Body of pancreas (tissue), 4 donors: Measurements from ENCODE around the gene AK4.

Source experiments
- POLR2A ChIP-seq, 3 donors: fragments of 450-650 bp; IDR thresholded peaks; one replicate each; pipeline ENCODE4 v1.6.1; 2016; ENCODE audit warnings: antibody characterized with exemption in 3 of 3, mild to moderate bottlenecking in 2 of 3
- TF ChIP-seq, protein P1 (sequence below), 7 experiments: fragments of 450-650 bp in 4 of 7; fragments of 200-600 bp in 3 of 7; sonication (generic) in 3 of 7; IDR thresholded peaks; one replicate each; pipeline ENCODE4 v1.5.1; 2016 to 2019; ENCODE audit warnings: antibody characterized with exemption in 7 of 7

DNA sequence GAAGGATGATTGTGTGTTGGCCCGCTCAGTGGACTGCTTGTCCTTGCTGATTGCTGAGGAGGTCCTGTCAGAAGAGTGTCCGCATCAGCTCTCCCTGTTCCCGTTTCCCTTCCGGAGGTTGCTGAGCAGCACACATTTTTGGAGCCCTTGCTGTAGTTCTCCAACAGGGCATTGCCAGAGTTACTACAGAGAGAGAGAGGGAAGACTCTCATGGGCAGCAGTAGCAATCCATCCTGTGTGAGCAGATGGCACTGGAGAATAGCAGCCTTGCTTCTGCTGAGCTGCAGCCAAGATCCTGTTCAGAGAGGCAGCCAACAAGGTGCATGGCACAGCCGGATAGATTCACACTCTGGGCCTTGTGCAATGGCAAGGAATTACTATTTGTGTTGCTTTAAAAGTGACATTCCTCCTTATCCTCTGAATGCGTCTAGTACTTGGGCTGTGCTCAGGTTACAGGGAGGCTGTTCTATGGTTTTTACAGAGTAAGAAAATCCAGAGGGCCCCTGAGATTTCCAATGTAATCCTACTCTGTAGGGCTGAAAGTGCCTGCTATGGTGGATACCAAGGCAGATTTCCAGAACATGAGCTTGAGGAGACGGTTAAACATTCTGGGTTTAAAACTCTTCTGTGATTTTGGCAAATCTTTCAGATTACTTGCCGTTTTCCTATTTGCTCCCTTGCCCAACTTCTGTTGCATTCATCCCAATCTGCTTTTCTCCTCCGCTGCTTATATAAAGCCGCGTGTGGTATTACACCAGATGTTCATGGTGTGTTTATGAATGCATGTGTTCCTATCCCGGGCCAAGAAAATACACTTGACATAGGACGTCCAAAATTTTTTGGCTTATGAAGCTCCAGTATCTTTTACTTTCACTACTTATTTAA, 27.4 kb downstream of the AK4 start:
- TF ChIP-seq POLR2A (IDR thresholded peaks at IDR 0.05), result no peak
- TF ChIP-seq, protein P1, sequence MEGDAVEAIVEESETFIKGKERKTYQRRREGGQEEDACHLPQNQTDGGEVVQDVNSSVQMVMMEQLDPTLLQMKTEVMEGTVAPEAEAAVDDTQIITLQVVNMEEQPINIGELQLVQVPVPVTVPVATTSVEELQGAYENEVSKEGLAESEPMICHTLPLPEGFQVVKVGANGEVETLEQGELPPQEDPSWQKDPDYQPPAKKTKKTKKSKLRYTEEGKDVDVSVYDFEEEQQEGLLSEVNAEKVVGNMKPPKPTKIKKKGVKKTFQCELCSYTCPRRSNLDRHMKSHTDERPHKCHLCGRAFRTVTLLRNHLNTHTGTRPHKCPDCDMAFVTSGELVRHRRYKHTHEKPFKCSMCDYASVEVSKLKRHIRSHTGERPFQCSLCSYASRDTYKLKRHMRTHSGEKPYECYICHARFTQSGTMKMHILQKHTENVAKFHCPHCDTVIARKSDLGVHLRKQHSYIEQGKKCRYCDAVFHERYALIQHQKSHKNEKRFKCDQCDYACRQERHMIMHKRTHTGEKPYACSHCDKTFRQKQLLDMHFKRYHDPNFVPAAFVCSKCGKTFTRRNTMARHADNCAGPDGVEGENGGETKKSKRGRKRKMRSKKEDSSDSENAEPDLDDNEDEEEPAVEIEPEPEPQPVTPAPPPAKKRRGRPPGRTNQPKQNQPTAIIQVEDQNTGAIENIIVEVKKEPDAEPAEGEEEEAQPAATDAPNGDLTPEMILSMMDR (IDR thresholded peaks at IDR 0.05), result no peak
